ENCODE data around the gene TPM4. TPM values are rescaled to one million over a fixed set of nuclear protein-coding genes. Genes with fewer than 3 reads are reported as not detected.

The TPM4 gene
- total RNA-seq, 2 donors from 2014 or later, result 162 to 171 TPM

GRCh38 chr19:16087940-16088339 is 11.6 kb downstream of the TPM4 start:
- intact Hi-C loops (cut with DNase I), result no loop called here

GRCh38 chr19:16088351-16089009 is 12.2 kb downstream of the TPM4 start:
- Histone ChIP-seq H3K27me3 (no peaks in the 10 kb centered on the region), H3K27ac (peak overlapping the region; percentile 63 to 89 (median 77)), H3K4me1 (peaks cover 39% of the 10 kb centered on the region), H3K36me3 (replicated peaks in 1 of 2; ENCODE audit: insufficient read depth in 1 of 2, low read depth in 2 of 2) (peaks cover 16 to 24% of the 10 kb centered on the region in 2 donors), H3K4me3 (no peak overlapping the region), H3K9me3 (no peaks in the 10 kb centered on the region)
- DNase-seq (peak; percentile 40 to 77 (median 58)), ATAC-seq (peak; percentile 76)
- TF ChIP-seq CTCF (IDR thresholded peaks at IDR 0.05) (peak in 3 of 7 experiments; percentile 20 to 26 (median 21)), POLR2A (IDR thresholded peaks at IDR 0.05) (peak in 2 of 3 donors; percentile 28 to 35)
- intact Hi-C loops (cut with DNase I), result no loop called here
- WGBS, 2 donors, result 54 to 70% methylated on average over 17 of the region's 17 CpGs

More at GRCh38 chr19:16087940-16088339, 11.6 kb downstream of the TPM4 start:
- DNase-seq, result no peak
- 67 to 81% methylated on average over 12 of the region's 12 CpGs for WGBS, 2 donors
- ATAC-seq, result no peak
- H3K9me3 ChIP-seq, result no peaks in the 10 kb centered on the region
- H3K27me3 ChIP-seq, result no peaks in the 10 kb centered on the region
- no peak overlapping the region for H3K4me3 ChIP-seq
- no peak for TF ChIP-seq POLR2A (IDR thresholded peaks at IDR 0.05)
- TF ChIP-seq CTCF (IDR thresholded peaks at IDR 0.05), result no peak
- H3K36me3 ChIP-seq (replicated peaks in 1 of 2; ENCODE audit: insufficient read depth in 1 of 2, low read depth in 2 of 2), result peaks cover 18% of the 10 kb centered on the region in 2 donors
- peak overlapping the region; percentile 63 to 89 (median 77) for H3K27ac ChIP-seq
- peaks cover 39% of the 10 kb centered on the region for H3K4me1 ChIP-seq

- Histone ChIP-seq H3K4me3 (no peak overlapping the region), H3K27ac (peak overlapping the region; percentile 63 to 89 (median 77)), H3K27me3 (no peaks in the 10 kb centered on the region), H3K9me3 (no peaks in the 10 kb centered on the region), H3K36me3 (replicated peaks in 1 of 2; ENCODE audit: insufficient read depth in 1 of 2, low read depth in 2 of 2) (peaks cover 15 to 24% of the 10 kb centered on the region in 2 donors), H3K4me1 (peaks cover 39% of the 10 kb centered on the region)
- peak in 3 of 4 donors; percentile 34 to 55 (median 53) for DNase-seq
- peak; percentile 69 for ATAC-seq
- intact Hi-C loops (cut with DNase I), result no loop called here
- TF ChIP-seq POLR2A (IDR thresholded peaks at IDR 0.05) (peak in 2 of 3 donors; percentile 58 to 64), CTCF (IDR thresholded peaks at IDR 0.05) (no peak)
- 46 to 62% methylated on average over 10 of the region's 10 CpGs for WGBS, 2 donors
Observed at GRCh38 chr19:16089010-16089846, 12.9 kb downstream of the TPM4 start.

- Histone ChIP-seq H3K4me1 (peaks cover 26% of the 10 kb centered on the region), H3K27ac (peak overlapping the region in 2 of 4 donors; percentile 21 to 84), H3K9me3 (no peaks in the 10 kb centered on the region), H3K4me3 (no peak overlapping the region), H3K36me3 (replicated peaks in 1 of 2; ENCODE audit: insufficient read depth in 1 of 2, low read depth in 2 of 2) (peaks cover 18 to 29% of the 10 kb centered on the region in 2 donors), H3K27me3 (no peaks in the 10 kb centered on the region)
- 97% methylated on average over 13 of the region's 13 CpGs for WGBS, 2 donors
- no peak for ATAC-seq
- no peak for TF ChIP-seq POLR2A (IDR thresholded peaks at IDR 0.05)
- no peak for TF ChIP-seq CTCF (IDR thresholded peaks at IDR 0.05)
- no peak for DNase-seq
- intact Hi-C loops (cut with DNase I), result no loop called here
Observed at GRCh38 chr19:16091546-16092475, 15.5 kb downstream of the TPM4 start.

Measured in body of pancreas (tissue), 4 donors.